ENCODE results near the gene CORO6.

CORO6 gene

GRCh38 chr17:29566473-29567303 lies 56.0 kb downstream of the CORO6 start, which contains the start of gene ABHD15:
Gene ABHD15, minus strand, starts transcription at chr17:29567037. Its CDS starts 71 bp downstream, at chr17:29566966.
- H3K36me3 Mint-ChIP-seq (ENCODE audit: low read depth): peaks cover 33% of the 10 kb centered on the region
- peak; percentile 82 for DNase-seq
- no peaks in the 10 kb centered on the region for H3K27me3 Mint-ChIP-seq
- H3K4me3 Mint-ChIP-seq: peak within 1 kb of the TSS; percentile 88
- H3K4me1 Mint-ChIP-seq (ENCODE audit: low read depth): peaks cover 48% of the 10 kb centered on the region
- peak within 1 kb of the TSS; percentile 94 for H3K27ac Mint-ChIP-seq
- H3K9me3 Mint-ChIP-seq: no peaks in the 10 kb centered on the region

- peak overlapping the region; percentile 85 for H3K27ac Mint-ChIP-seq
- peak; percentile 75 for DNase-seq
- peaks cover 40% of the 10 kb centered on the region for H3K36me3 Mint-ChIP-seq (ENCODE audit: low read depth)
- H3K4me1 Mint-ChIP-seq (ENCODE audit: low read depth): peaks cover 48% of the 10 kb centered on the region
- H3K27me3 Mint-ChIP-seq: no peaks in the 10 kb centered on the region
- H3K9me3 Mint-ChIP-seq: no peaks in the 10 kb centered on the region
- H3K4me3 Mint-ChIP-seq: peak overlapping the region; percentile 88
These were observed 56.9 kb downstream of the CORO6 start for GRCh38 chr17:29565643-29566472.

Measured in activated T-cell treated with anti-CD3 and anti-CD28 coated beads, Interleukin-2, amount 50 U/mL, for 24 hours (primary cell).